Uterus (tissue), 2 donors: ENCODE data around the gene PPP6R2.

ENCODE experiments used
- POLR2A ChIP-seq, 2 donors: fragments of 450-650 bp; IDR thresholded peaks; one replicate each; pipeline ENCODE4 v1.6.1; 2016; ENCODE audit warnings: antibody characterized with exemption in 2 of 2, mild to moderate bottlenecking in 1 of 2, moderate library complexity in 1 of 2
- TF ChIP-seq, protein P1 (sequence below), 4 experiments: fragments of 200-600 bp in 2 of 4; fragments of 450-650 bp in 2 of 4; sonication (generic) in 2 of 4; IDR thresholded peaks; one replicate each; pipeline ENCODE4 v1.5.1; 2016 to 2019; ENCODE audit warnings: antibody characterized with exemption in 4 of 4, mild to moderate bottlenecking in 2 of 4, moderate library complexity in 1 of 4

DNA sequence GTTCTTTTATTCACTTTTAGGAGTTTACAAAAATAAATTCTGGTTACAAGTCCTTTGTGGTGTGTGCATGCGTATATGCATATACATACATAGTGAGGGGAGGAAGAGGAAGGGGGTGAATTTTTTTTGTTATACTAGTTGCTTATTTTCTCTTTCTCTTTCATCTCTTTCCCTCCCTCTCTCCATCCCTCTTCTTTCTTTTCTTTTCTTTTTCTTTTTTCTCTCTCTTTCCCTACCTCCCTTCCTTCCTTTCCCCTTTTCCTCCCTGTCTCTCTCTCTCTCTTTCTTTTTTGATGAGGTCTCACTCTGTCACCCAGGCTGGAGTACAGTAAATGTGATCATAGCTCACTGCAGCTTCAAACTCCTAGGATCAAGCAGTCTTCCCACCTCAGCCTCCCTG is 14.1 kb downstream of the PPP6R2 start:
- no peak for TF ChIP-seq POLR2A (IDR thresholded peaks at IDR 0.05)
- TF ChIP-seq, protein P1, sequence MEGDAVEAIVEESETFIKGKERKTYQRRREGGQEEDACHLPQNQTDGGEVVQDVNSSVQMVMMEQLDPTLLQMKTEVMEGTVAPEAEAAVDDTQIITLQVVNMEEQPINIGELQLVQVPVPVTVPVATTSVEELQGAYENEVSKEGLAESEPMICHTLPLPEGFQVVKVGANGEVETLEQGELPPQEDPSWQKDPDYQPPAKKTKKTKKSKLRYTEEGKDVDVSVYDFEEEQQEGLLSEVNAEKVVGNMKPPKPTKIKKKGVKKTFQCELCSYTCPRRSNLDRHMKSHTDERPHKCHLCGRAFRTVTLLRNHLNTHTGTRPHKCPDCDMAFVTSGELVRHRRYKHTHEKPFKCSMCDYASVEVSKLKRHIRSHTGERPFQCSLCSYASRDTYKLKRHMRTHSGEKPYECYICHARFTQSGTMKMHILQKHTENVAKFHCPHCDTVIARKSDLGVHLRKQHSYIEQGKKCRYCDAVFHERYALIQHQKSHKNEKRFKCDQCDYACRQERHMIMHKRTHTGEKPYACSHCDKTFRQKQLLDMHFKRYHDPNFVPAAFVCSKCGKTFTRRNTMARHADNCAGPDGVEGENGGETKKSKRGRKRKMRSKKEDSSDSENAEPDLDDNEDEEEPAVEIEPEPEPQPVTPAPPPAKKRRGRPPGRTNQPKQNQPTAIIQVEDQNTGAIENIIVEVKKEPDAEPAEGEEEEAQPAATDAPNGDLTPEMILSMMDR (IDR thresholded peaks at IDR 0.05), result no peak
